Measurements from ENCODE around the gene PIEZO1. TPM values are rescaled to one million over a fixed set of nuclear protein-coding genes. Genes with fewer than 3 reads are reported as not detected.

Gene PIEZO1
- total RNA-seq, 2 donors from 2014 or later = 84.1 to 97.0 TPM

GRCh38 chr16:88716601-88717001, 68.4 kb downstream of the PIEZO1 start:
- WGBS, 2 experiments (ENCODE audit: insufficient coverage in 1 of 2, insufficient read length in 1 of 2) = 95 to 97% methylated on average over 14 to 21 of the region's 21 CpGs
- H3K4me3 Mint-ChIP-seq = no peak overlapping the region
- Histone ChIP-seq H3K27me3 (ENCODE audit: control insufficient read depth, insufficient read depth, low read length, poor library complexity, severe bottlenecking) (no peaks in the 10 kb centered on the region), H3K4me1 (ENCODE audit: control insufficient read depth, insufficient read depth, low read length) (no peaks in the 10 kb centered on the region), H3K27ac (ENCODE audit: low read depth, low read length) (no peak overlapping the region), H3K4me3 (ENCODE audit: low read length) (no peak overlapping the region), H3K9me3 (ENCODE audit: control insufficient read depth, low read length) (no peaks in the 10 kb centered on the region), H3K36me3 (ENCODE audit: control insufficient read depth, insufficient read depth, low read length) (peaks cover 12% of the 10 kb centered on the region), H3K9ac (ENCODE audit: extremely low read depth, low read length, poor library complexity, severe bottlenecking) (no peak overlapping the region)
- no peak for TF ChIP-seq CTCF (conservative IDR thresholded peaks at IDR 0.05)
- no peaks in the 10 kb centered on the region for H3K9me3 Mint-ChIP-seq
- no peaks in the 10 kb centered on the region for H3K27me3 Mint-ChIP-seq (ENCODE audit: insufficient read depth)
- peaks cover 25% of the 10 kb centered on the region for H3K36me3 Mint-ChIP-seq (ENCODE audit: low read depth)
- no peaks in the 10 kb centered on the region for H3K4me1 Mint-ChIP-seq
- H3K27ac Mint-ChIP-seq = no peak overlapping the region
- DNase-seq = no peak

- Mint-ChIP-seq H3K4me1 (no peaks in the 10 kb centered on the region), H3K36me3 (ENCODE audit: low read depth) (peaks cover 25% of the 10 kb centered on the region), H3K9me3 (no peaks in the 10 kb centered on the region), H3K4me3 (no peak overlapping the region), H3K27ac (no peak overlapping the region), H3K27me3 (ENCODE audit: insufficient read depth) (no peaks in the 10 kb centered on the region)
- no peak overlapping the region for H3K27ac ChIP-seq (ENCODE audit: low read depth, low read length)
- no peak overlapping the region for H3K9ac ChIP-seq (ENCODE audit: extremely low read depth, low read length, poor library complexity, severe bottlenecking)
- H3K9me3 ChIP-seq (ENCODE audit: control insufficient read depth, low read length) = no peaks in the 10 kb centered on the region
- peaks cover 12% of the 10 kb centered on the region for H3K36me3 ChIP-seq (ENCODE audit: control insufficient read depth, insufficient read depth, low read length)
- no peak for TF ChIP-seq CTCF (conservative IDR thresholded peaks at IDR 0.05)
- no peaks in the 10 kb centered on the region for H3K27me3 ChIP-seq (ENCODE audit: control insufficient read depth, insufficient read depth, low read length, poor library complexity, severe bottlenecking)
- 97 to 100% methylated on average over 5 to 15 of the region's 15 CpGs for WGBS, 2 experiments (ENCODE audit: insufficient coverage in 1 of 2, insufficient read length in 1 of 2)
- no peak for DNase-seq
- no peak overlapping the region for H3K4me3 ChIP-seq (ENCODE audit: low read length)
- H3K4me1 ChIP-seq (ENCODE audit: control insufficient read depth, insufficient read depth, low read length) = no peaks in the 10 kb centered on the region
Observed at GRCh38 chr16:88716201-88716600, 68.8 kb downstream of the PIEZO1 start.

- H3K9ac ChIP-seq (ENCODE audit: extremely low read depth, low read length, poor library complexity, severe bottlenecking) = no peak overlapping the region
- H3K4me3 ChIP-seq (ENCODE audit: low read length) = no peak overlapping the region
- Mint-ChIP-seq H3K36me3 (ENCODE audit: low read depth) (peaks cover 23% of the 10 kb centered on the region), H3K4me1 (no peaks in the 10 kb centered on the region), H3K9me3 (no peaks in the 10 kb centered on the region), H3K27me3 (ENCODE audit: insufficient read depth) (no peaks in the 10 kb centered on the region), H3K27ac (no peak overlapping the region), H3K4me3 (no peak overlapping the region)
- no peaks in the 10 kb centered on the region for H3K27me3 ChIP-seq (ENCODE audit: control insufficient read depth, insufficient read depth, low read length, poor library complexity, severe bottlenecking)
- WGBS, 2 experiments (ENCODE audit: insufficient coverage in 1 of 2, insufficient read length in 1 of 2) = 95% methylated on average over 50 to 56 of the region's 57 CpGs
- H3K4me1 ChIP-seq (ENCODE audit: control insufficient read depth, insufficient read depth, low read length) = no peaks in the 10 kb centered on the region
- H3K27ac ChIP-seq (ENCODE audit: low read depth, low read length) = no peak overlapping the region
- no peaks in the 10 kb centered on the region for H3K9me3 ChIP-seq (ENCODE audit: control insufficient read depth, low read length)
- peaks cover 12% of the 10 kb centered on the region for H3K36me3 ChIP-seq (ENCODE audit: control insufficient read depth, insufficient read depth, low read length)
- no peak for TF ChIP-seq CTCF (conservative IDR thresholded peaks at IDR 0.05)
- DNase-seq = no peak
Observed at GRCh38 chr16:88715312-88716190, 69.5 kb downstream of the PIEZO1 start.

All from endodermal cell (in vitro differentiated cells).